Adrenal gland (tissue), 5 donors: ENCODE results near the gene BFSP1.

Experiments
- CTCF ChIP-seq, 6 experiments: fragments of 450-650 bp in 4 of 6; fragments of 200-600 bp in 2 of 6; sonication (generic) in 1 of 6; IDR thresholded peaks; 1 replicate in 5 of 6; 2 replicates in 1 of 6; pipeline versions ENCODE4 v1.5.1 to v1.8.0; 2016 to 2021; ENCODE audit warnings: antibody characterized with exemption in 6 of 6, mild to moderate bottlenecking in 2 of 6, moderate library complexity in 1 of 6
- POLR2A ChIP-seq, 2 donors: fragments of 450-650 bp; IDR thresholded peaks; one replicate each; pipeline ENCODE4 v1.6.1; 2017; ENCODE audit warnings: antibody characterized with exemption in 2 of 2, mild to moderate bottlenecking in 2 of 2, moderate library complexity in 1 of 2
- donor health status: DM: no; HTN: no; CAD: no.

- TF ChIP-seq CTCF (IDR thresholded peaks at IDR 0.05) (no peak), POLR2A (IDR thresholded peaks at IDR 0.05) (no peak)
Observed at GRCh38 chr20:17555106-17555505, 23.9 kb upstream of the BFSP1 start.
